Right lobe of liver (tissue), 6 donors: ENCODE measurements around the gene MXRA7. TPM values are rescaled to one million over a fixed set of nuclear protein-coding genes. Genes with fewer than 3 reads are reported as not detected.

Experiments used
- ATAC-seq, 4 donors: fragments of 200-7000 bp; cut with Tn5 transposase; one replicate each; pipeline ENCODE4 v1.9.1; 2020; ENCODE audit warnings: mild to moderate bottlenecking in 4 of 4, moderate library complexity in 4 of 4
- DNase-seq, 3 donors: peaks; one replicate each; pipeline ENCODE4 v3.0.0-alpha.2; 2020
- H3K27ac ChIP-seq, 3 donors: fragments of 200-600 bp; one replicate each; pipeline ENCODE4 v1.8.0; 2022
- H3K27me3 ChIP-seq, 2 donors: fragments of 200-600 bp; one replicate each; pipeline ENCODE4 v1.8.0; 2022
- H3K36me3 ChIP-seq, 4 donors: fragments of 200-600 bp; sonication (generic) in 1 of 4; one replicate each; pipeline versions ENCODE4 v1.5.1 to v1.8.0; 2017 to 2022; ENCODE audit warnings: control low read depth in 1 of 4
- H3K4me1 ChIP-seq, 4 donors: fragments of 200-600 bp; sonication (generic) in 1 of 4; one replicate each; pipeline versions ENCODE4 v1.5.1 to v1.8.0; 2017 to 2022; ENCODE audit warnings: control low read depth in 1 of 4
- H3K4me3 ChIP-seq, 3 donors: fragments of 200-600 bp; one replicate each; pipeline ENCODE4 v1.8.0; 2022
- H3K9me3 ChIP-seq, 4 donors: fragments of 200-600 bp; sonication (generic) in 1 of 4; one replicate each; pipeline versions ENCODE4 v1.5.1 to v1.8.0; 2017 to 2022; ENCODE audit warnings: control low read depth in 1 of 4
- POLR2A ChIP-seq: fragments of 450-650 bp; IDR thresholded peaks from one replicate; pipeline ENCODE4 v1.6.1; 2017; ENCODE audit warnings: antibody characterized with exemption, mild to moderate bottlenecking
- WGBS: methylation state at CpG from one replicate; pipeline ENCODE4 v1.1.6; 2018; ENCODE audit warnings: low coverage, low lambda C conversion rate; ENCODE audit not compliant: insufficient coverage; ENCODE audit errors: missing lambda C conversion rate; 5-methylcytosine and 5-hydroxymethylcytosine counted together
- intact Hi-C, 2 donors: fragments of 100-400 bp; cut with DNase I; formaldehyde crosslinking; loops; one replicate each; pipeline versions ENCODE4 v1.11.2 to v1.14.1; 2022
- total RNA-seq, 6 experiments: library from RNA; depleted of rRNA in 2 of 6; stranded (reverse); fragments of >200 nt in 2 of 6; fragmentation: NEBNext Ultra II Directional in 3 of 6; extraction: Animal tissue kit (Norgen Biotek cat#: 25700) in 3 of 6; gene quantifications; one replicate each; pipeline versions ENCODE4 v1.1.0 to v1.2.4, GENCODE V29; 2016 to 2023
- TF ChIP-seq, protein P1 (sequence below), 4 donors: fragments of 200-600 bp in 3 of 4; fragments of 450-650 bp in 1 of 4; IDR thresholded peaks; one replicate each; pipeline versions ENCODE4 v1.5.1 to v1.8.0; 2016 to 2022; ENCODE audit warnings: antibody characterized with exemption in 4 of 4, mild to moderate bottlenecking in 2 of 4
- donor health status: DM: no; HTN: yes; CAD: no.
- donor health status: DM: no; HTN: no; CAD: no.
- donor health status: DM: no; HTN: no; CAD: no.
- donor health status: DM: no; HTN: yes; CAD: no.
- donor health status: DM: no; HTN: yes; CAD: no.

The MXRA7 gene
- total RNA-seq, 6 experiments from 2014 or later = 7.7 to 25.4 (median 15.3) TPM

DNA sequence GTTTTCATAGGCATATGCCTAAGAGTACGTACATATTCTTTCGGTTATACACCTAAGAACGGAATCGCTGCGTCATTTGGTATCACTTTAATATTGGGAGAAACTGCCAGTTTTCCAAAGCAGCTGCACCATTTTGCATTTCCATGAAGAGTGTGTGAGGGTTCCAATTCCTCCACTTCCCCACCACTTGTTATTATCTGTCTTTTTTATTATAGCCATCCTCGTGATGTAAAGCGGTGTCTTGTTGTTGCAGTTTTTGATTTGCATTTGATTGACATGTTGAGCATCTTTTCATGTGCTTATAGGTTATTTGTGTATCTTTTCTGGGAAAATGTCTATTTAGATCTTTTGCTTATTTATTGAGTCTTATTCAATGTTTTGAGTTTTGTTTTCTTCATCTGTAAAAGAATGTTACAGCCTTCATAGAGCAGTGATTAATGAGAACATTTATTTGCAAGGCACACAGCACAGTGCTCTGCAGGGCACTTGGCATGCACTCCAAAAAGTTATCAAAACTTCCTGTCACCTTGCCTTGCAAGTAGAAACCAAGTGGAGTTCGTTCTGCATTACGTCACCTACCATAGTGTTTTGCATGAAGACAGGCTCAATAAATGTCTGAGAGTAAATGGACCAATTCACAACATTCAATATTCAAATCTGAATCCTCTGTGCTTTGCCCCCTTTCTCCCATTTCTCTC, 40.6 kb downstream of the MXRA7 start:
- H3K36me3 ChIP-seq = no peaks in the 10 kb centered on the region
- no peak for TF ChIP-seq POLR2A
- TF ChIP-seq, protein P1, sequence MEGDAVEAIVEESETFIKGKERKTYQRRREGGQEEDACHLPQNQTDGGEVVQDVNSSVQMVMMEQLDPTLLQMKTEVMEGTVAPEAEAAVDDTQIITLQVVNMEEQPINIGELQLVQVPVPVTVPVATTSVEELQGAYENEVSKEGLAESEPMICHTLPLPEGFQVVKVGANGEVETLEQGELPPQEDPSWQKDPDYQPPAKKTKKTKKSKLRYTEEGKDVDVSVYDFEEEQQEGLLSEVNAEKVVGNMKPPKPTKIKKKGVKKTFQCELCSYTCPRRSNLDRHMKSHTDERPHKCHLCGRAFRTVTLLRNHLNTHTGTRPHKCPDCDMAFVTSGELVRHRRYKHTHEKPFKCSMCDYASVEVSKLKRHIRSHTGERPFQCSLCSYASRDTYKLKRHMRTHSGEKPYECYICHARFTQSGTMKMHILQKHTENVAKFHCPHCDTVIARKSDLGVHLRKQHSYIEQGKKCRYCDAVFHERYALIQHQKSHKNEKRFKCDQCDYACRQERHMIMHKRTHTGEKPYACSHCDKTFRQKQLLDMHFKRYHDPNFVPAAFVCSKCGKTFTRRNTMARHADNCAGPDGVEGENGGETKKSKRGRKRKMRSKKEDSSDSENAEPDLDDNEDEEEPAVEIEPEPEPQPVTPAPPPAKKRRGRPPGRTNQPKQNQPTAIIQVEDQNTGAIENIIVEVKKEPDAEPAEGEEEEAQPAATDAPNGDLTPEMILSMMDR (IDR thresholded peaks at IDR 0.05) = no peak
- peak in 1 of 4 donors; percentile 45 for ATAC-seq
- peaks cover 0 to 11% (median 2%) of the 10 kb centered on the region in 4 donors for H3K4me1 ChIP-seq
- DNase-seq = no peak
- H3K27me3 ChIP-seq = no peaks in the 10 kb centered on the region
- WGBS = 67% methylated on average over 8 of the region's 9 CpGs
- intact Hi-C loops = no loop called here
- no peak overlapping the region for H3K4me3 ChIP-seq
- no peak overlapping the region for H3K27ac ChIP-seq
- H3K9me3 ChIP-seq = no peaks in the 10 kb centered on the region

DNA sequence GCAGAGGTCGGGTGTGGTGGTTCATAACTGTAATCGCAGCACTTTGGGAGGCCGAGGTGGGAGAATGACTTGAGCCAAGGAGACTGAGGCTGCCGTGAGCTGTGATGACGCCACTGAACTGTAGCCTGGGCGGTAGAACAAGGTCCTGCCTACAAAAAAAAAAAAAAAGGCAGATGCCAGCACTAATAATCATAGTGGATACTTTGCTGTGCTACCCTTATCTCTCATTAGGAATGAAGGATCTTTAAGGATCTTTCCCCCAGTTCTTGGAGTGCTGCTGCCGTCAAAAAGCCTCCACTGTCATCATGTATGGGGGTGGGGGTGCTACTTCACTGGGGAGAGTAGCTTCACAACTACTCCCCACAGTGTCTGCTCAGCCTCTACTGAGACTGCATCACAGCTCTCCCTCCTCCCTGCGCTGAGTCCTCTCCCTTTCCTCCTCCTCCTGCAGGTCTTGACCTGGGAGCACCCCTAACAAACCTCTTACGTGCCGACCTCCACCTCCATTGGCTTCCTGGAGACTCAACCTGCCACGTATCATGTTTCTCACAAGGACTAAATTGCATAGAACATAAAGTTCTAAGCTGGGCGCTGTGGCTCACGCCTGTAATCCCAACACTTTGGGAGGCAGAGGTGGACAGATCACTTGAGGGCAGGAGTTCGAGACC, 42.8 kb downstream of the MXRA7 start:
- H3K4me1 ChIP-seq = peaks cover 0 to 11% (median 2%) of the 10 kb centered on the region in 4 donors
- H3K9me3 ChIP-seq = no peaks in the 10 kb centered on the region
- no peaks in the 10 kb centered on the region for H3K27me3 ChIP-seq
- intact Hi-C loops = no loop called here
- no peaks in the 10 kb centered on the region for H3K36me3 ChIP-seq
- no peak for DNase-seq
- TF ChIP-seq POLR2A = no peak
- TF ChIP-seq, protein P1 (IDR thresholded peaks at IDR 0.05) = no peak
- no peak for ATAC-seq
- no peak overlapping the region for H3K4me3 ChIP-seq
- no peak overlapping the region for H3K27ac ChIP-seq
- whole genome bisulfite sequencing = 68% methylated on average over 12 of the region's 14 CpGs

DNA sequence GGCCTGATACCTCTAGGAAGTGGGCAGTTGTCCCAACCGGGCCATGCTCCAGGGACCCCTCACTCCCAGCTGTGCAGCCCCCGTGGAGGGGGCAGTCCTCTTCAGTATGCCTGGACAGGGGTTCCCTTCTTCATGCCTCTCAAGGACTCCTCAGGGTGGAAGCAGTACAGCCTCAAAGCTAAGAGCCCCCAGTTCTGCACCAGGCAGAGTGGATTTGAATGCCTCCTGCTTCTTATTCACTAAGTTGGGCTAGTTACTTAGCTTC, 43.3 kb downstream of the MXRA7 start:
- Histone ChIP-seq H3K27me3 (no peaks in the 10 kb centered on the region), H3K4me1 (peaks cover 0 to 7% (median under 1%) of the 10 kb centered on the region in 4 donors), H3K27ac (no peak overlapping the region), H3K4me3 (no peak overlapping the region), H3K36me3 (no peaks in the 10 kb centered on the region), H3K9me3 (no peaks in the 10 kb centered on the region)
- intact Hi-C loops = no loop called here
- 50% methylated on average over 1 of the region's 2 CpGs for WGBS
- TF ChIP-seq POLR2A = no peak
- TF ChIP-seq, protein P1 (IDR thresholded peaks at IDR 0.05) = no peak
- DNase-seq = no peak
- no peak for ATAC-seq

DNA sequence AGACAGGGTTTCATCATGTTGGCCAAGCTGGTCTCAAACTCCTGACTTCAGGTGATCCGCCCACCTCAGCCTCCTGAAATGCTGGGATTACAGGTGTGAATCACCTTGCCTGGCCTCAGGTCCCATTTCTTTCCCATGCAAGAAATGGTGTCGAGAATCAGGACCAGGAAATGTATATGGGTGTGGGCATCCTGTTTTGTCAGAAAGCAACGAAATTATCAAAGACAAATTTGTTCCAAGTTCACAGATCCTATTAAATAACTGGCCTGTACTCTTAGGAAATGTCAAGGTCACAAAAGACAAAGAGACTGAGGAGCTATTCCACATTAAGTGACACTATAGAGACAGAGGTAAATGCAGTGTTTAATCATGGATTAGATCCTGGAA, 50.1 kb downstream of the MXRA7 start:
- TF ChIP-seq, protein P1 (IDR thresholded peaks at IDR 0.05) = no peak
- no peaks in the 10 kb centered on the region for H3K27me3 ChIP-seq
- no peak overlapping the region for H3K27ac ChIP-seq
- H3K9me3 ChIP-seq = no peaks in the 10 kb centered on the region
- DNase-seq (no peak), ATAC-seq (peak in 1 of 4 donors; percentile 15)
- intact Hi-C loops = no loop called here
- peaks cover 0 to 22% (median 9%) of the 10 kb centered on the region in 4 donors for H3K4me1 ChIP-seq
- no peak overlapping the region for H3K4me3 ChIP-seq
- no peaks in the 10 kb centered on the region for H3K36me3 ChIP-seq
- WGBS = 42% methylated on average over 3 of the region's 3 CpGs
